ENCODE data around the gene ADAMTSL1.

- TF ChIP-seq EZH2 (IDR thresholded peaks at IDR 0.05) (no peak), CTCF (IDR thresholded peaks at IDR 0.05 in 2 of 3, conservative IDR thresholded peaks at IDR 0.05 in 1 of 3; ENCODE audit: borderline replicate concordance in 1 of 3, insufficient read depth in 1 of 3, low read depth in 2 of 3, low read length in 2 of 3) (no peak), SIN3A (IDR thresholded peaks at IDR 0.05; ENCODE audit: low read depth) (no peak), POLR2AphosphoS5 (IDR thresholded peaks at IDR 0.05; ENCODE audit: low read depth, low read length) (no peak), SRF (IDR thresholded peaks at IDR 0.05; ENCODE audit: low read depth) (no peak), POLR2A (IDR thresholded peaks at IDR 0.05; ENCODE audit: borderline replicate concordance, extremely low read depth, insufficient read depth, insufficient read length) (no peak), MAX (IDR thresholded peaks at IDR 0.05) (no peak), YY1 (IDR thresholded peaks at IDR 0.05; ENCODE audit: extremely low read depth, insufficient replicate concordance, low read depth, low read length) (no peak), ZNF274 (IDR thresholded peaks at IDR 0.05; ENCODE audit: low read depth, low read length) (no peak)
- TF ChIP-seq, protein P1, sequence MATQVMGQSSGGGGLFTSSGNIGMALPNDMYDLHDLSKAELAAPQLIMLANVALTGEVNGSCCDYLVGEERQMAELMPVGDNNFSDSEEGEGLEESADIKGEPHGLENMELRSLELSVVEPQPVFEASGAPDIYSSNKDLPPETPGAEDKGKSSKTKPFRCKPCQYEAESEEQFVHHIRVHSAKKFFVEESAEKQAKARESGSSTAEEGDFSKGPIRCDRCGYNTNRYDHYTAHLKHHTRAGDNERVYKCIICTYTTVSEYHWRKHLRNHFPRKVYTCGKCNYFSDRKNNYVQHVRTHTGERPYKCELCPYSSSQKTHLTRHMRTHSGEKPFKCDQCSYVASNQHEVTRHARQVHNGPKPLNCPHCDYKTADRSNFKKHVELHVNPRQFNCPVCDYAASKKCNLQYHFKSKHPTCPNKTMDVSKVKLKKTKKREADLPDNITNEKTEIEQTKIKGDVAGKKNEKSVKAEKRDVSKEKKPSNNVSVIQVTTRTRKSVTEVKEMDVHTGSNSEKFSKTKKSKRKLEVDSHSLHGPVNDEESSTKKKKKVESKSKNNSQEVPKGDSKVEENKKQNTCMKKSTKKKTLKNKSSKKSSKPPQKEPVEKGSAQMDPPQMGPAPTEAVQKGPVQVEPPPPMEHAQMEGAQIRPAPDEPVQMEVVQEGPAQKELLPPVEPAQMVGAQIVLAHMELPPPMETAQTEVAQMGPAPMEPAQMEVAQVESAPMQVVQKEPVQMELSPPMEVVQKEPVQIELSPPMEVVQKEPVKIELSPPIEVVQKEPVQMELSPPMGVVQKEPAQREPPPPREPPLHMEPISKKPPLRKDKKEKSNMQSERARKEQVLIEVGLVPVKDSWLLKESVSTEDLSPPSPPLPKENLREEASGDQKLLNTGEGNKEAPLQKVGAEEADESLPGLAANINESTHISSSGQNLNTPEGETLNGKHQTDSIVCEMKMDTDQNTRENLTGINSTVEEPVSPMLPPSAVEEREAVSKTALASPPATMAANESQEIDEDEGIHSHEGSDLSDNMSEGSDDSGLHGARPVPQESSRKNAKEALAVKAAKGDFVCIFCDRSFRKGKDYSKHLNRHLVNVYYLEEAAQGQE (IDR thresholded peaks at IDR 0.05; ENCODE audit: low read depth) = no peak
Measured at GRCh38 chr9:18448101-18448500, 25.9 kb upstream of the ADAMTSL1 start.
